ENCODE data around the gene KIZ.

KIZ gene

DNA sequence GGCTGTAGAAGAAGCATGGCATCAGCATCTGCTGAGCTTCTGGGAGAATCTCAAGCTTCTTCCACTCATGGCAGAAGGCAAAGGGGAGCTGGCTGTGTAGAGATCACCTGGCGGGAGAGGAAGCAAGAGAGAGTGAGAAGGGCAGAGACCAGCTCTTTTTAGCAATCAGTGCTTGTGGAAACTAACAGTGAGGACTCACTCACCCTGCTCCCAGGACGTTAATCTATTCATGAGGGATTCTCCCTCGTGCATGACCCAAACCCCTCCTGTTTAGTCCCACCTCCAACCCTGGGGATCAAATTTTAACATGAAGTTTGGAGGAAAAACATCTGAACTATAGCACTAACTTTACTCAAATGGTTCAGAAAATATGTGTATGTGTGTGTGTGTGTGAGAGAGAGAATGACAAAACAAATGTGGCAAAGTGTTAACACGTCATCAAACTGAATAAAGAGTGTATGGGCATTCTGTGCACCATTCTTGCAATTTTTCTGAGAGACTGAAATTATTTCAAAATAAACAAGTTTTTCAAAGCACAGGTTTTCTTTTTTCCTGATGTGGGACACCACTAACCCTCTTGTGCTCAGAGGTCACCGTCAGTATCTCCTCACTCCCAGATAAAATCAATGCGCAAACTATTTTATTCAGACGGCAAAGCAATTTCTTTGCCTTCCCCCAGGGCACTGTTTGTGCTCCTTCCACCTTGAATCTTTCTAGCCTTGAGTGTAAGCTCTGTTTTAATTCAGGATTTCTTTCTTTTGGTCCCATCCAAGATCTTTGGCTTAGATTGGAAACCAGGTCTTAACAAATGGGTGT is 154.0 kb downstream of the KIZ start:
- TF ChIP-seq, protein P1, sequence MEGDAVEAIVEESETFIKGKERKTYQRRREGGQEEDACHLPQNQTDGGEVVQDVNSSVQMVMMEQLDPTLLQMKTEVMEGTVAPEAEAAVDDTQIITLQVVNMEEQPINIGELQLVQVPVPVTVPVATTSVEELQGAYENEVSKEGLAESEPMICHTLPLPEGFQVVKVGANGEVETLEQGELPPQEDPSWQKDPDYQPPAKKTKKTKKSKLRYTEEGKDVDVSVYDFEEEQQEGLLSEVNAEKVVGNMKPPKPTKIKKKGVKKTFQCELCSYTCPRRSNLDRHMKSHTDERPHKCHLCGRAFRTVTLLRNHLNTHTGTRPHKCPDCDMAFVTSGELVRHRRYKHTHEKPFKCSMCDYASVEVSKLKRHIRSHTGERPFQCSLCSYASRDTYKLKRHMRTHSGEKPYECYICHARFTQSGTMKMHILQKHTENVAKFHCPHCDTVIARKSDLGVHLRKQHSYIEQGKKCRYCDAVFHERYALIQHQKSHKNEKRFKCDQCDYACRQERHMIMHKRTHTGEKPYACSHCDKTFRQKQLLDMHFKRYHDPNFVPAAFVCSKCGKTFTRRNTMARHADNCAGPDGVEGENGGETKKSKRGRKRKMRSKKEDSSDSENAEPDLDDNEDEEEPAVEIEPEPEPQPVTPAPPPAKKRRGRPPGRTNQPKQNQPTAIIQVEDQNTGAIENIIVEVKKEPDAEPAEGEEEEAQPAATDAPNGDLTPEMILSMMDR (IDR thresholded peaks at IDR 0.05; ENCODE audit: extremely low read depth, insufficient read depth, missing control alignments), result no peak
- in situ Hi-C loops (cut with MboI; ENCODE audit: low pct_unique_long_range_greater_than_20kb, low sequenced_read_pairs, unreplicated experiment), result no loop called here
- DNase-seq (ENCODE audit: low spot score), result no peak

DNA sequence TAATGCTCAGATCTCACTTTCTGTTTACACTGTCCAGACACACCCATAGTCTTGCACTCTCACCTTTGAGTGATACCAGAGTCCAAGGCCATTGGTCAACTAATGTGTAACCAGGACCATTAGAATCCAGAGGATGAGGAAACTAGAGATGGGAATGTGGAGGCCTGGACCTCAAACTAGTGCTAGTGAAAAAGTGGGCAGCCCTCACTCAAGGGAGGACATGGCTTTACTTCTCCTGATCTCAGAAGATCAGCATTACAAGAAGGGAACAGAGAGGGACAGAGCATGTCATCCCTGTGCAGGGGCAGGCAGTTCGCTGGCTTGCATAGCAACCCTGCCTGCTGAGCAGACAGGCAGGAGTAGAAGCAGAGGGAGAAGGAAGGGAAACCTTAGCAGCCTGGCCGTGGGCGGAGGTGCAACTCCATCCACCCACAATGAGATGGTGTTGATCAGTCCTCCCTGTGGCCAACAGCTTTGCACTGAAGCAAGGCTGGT is 154.7 kb downstream of the KIZ start:
- in situ Hi-C loops (cut with MboI; ENCODE audit: low pct_unique_long_range_greater_than_20kb, low sequenced_read_pairs, unreplicated experiment), result no loop called here
- TF ChIP-seq, protein P1 (IDR thresholded peaks at IDR 0.05; ENCODE audit: extremely low read depth, insufficient read depth, missing control alignments), result no peak

GRCh38 chr20:21286775-21287174 is 160.9 kb downstream of the KIZ start:
- in situ Hi-C loops (cut with MboI; ENCODE audit: low pct_unique_long_range_greater_than_20kb, low sequenced_read_pairs, unreplicated experiment), result no loop called here
- DNase-seq (ENCODE audit: low spot score), result no peak

More for the DNA sequence above, 154.7 kb downstream of the KIZ start:
- no peak for DNase-seq (ENCODE audit: low spot score)

DNA sequence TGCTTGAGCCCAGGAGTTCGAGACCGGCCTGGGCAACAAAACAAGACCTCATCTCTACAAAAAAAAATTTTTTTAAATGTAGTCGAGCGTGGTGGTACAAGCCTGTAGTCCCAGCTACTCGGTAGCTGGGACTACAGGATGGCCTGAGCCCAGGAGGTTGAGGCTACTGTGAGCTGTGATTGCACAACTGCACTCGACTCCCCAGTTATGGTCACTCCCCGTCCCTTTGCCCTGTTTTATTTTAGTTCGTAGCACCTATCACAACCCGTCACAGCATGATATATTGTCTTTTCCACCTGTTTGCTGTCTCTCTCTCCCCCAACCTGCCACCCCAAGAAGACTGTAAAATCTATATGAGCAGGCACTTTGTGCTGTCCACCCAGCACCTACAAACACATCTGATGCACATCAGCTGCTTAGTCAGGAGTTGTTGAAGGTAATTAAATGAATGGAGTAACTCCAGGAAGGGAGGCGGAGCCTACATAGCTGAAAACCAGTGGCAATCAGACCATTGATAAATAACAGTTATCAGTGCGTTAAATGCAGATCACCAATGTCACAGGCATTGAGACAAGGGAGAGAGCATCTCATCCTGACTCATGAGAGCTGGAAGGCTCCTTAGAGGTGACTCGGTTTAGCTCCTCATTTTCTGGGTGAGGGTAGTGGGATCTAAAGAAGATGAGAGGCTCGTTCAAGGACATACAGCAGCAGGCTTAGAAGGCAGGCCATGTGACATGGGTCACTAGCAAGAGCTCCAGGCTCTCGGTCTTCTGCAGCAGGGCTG is 162.9 kb downstream of the KIZ start:
- TF ChIP-seq, protein P1 (IDR thresholded peaks at IDR 0.05; ENCODE audit: extremely low read depth, insufficient read depth, missing control alignments), result no peak
- DNase-seq (ENCODE audit: low spot score), result no peak
- in situ Hi-C loops (cut with MboI; ENCODE audit: low pct_unique_long_range_greater_than_20kb, low sequenced_read_pairs, unreplicated experiment), result no loop called here

More at GRCh38 chr20:21286775-21287174, 160.9 kb downstream of the KIZ start:
- TF ChIP-seq, protein P1 (IDR thresholded peaks at IDR 0.05; ENCODE audit: extremely low read depth, insufficient read depth, missing control alignments), result no peak

DNA sequence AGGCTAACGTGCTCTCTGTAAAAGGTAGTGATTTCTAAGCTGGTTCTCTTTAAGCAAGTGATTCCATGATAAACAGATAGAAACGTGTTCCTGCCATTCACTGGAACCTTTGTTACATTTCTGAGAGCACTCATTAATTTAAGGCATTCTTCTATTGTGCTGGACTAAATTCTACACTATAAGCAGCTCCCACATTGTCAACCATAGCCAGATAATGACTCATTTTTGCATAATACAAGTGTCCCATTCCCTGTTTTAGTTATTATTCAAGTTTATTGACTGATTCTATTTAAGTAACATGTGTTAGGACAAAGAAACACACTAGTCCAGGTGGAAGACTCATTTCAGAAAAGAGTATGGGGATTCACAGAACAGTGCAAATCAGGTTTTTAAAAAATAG is 163.8 kb downstream of the KIZ start:
- no peak for DNase-seq (ENCODE audit: low spot score)
- in situ Hi-C loops (cut with MboI; ENCODE audit: low pct_unique_long_range_greater_than_20kb, low sequenced_read_pairs, unreplicated experiment), result no loop called here
- TF ChIP-seq, protein P1 (IDR thresholded peaks at IDR 0.05; ENCODE audit: extremely low read depth, insufficient read depth, missing control alignments), result no peak

DNA sequence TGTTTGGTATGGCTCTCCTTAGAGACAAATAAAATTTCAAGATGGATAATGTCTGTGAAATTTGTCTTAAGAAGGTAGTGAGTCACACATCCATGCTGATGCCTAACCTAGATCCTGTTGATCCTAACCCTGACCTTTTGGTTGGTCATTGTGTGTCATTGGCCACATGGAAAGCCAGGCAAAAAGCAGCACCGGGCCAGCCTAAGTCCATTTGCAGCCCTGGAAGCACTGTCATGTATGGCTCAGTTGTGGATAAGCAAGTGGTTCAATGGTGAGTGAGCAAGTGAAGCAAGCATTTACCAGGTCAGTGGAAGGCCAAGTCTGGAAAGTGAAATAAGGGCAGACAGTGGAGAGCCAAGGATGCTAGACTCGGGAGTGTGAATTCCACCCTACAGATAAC is 165.1 kb downstream of the KIZ start:
- in situ Hi-C loops (cut with MboI; ENCODE audit: low pct_unique_long_range_greater_than_20kb, low sequenced_read_pairs, unreplicated experiment), result no loop called here
- TF ChIP-seq, protein P1 (IDR thresholded peaks at IDR 0.05; ENCODE audit: extremely low read depth, insufficient read depth, missing control alignments), result no peak
- DNase-seq (ENCODE audit: low spot score), result no peak

Data from GM13977 (cell line).